ENCODE data around the gene COMT. TPM values are rescaled to one million over a fixed set of nuclear protein-coding genes. Genes with fewer than 3 reads are reported as not detected.

COMT gene
- total and polyA plus RNA-seq, 2 of the 4 experiments (the other 2 are of a cell fraction) = 202 to 347 TPM

GRCh38 chr22:19942157-19943081, 847 bp downstream of the COMT start:
- no peaks in the 10 kb centered on the region for H3K9me3 ChIP-seq (ENCODE audit: control insufficient read depth, insufficient read depth, low read length)
- H4K5ac ChIP-seq (ENCODE audit: low read depth, low read length) = peak overlapping the region; percentile 97
- H3K27ac ChIP-seq (ENCODE audit: insufficient read depth, low read length) = peak overlapping the region; percentile 99
- intact Hi-C loops (cut with micrococcal nuclease) = loop anchor here (5.0 kb wide), 1 partner anchor 50 kb away; no protein-coding TSS in a partner anchor
- peak overlapping the region; percentile 91 for H3K4me3 ChIP-seq (ENCODE audit: insufficient read depth, low read depth, low read length)
- H4K20me1 ChIP-seq (ENCODE audit: insufficient read depth, low read length) = peaks cover 2% of the 10 kb centered on the region; the same call in 1 of the 2 replicates
- peak overlapping the region; percentile 97 for H2AFZ ChIP-seq (replicated peaks; ENCODE audit: low read length, poor library complexity)
- dilution Hi-C loops (cut with HindIII; ENCODE audit: low sequenced_read_pairs, unreplicated experiment) = no loop called here
- peak overlapping the region; percentile 100 for H2AK9ac ChIP-seq (replicated peaks; ENCODE audit: low read depth, low read length, poor library complexity)
- peak overlapping the region; percentile 98 for H3K18ac ChIP-seq (ENCODE audit: low read depth, low read length)
- DNase-seq = peak; percentile 69
- ATAC-seq (ENCODE audit: low read depth) = peak; percentile 55
- BruUV-seq (replicated peaks) = no TSS peak
- ChIA-PET CTCF (interaction anchor here (0.9 kb wide), 1 partner anchor 212 kb away, joined by 4 read pairs; no protein-coding TSS in a partner anchor), POLR2A (ENCODE audit: unreplicated experiment) (no interaction called here)
- 0% methylated on average over 1 of the region's 8 CpGs; no CpG with 5 or more reads in 1 of the 2 experiments for WGBS, 2 experiments (ENCODE audit: extremely low coverage in 2 of 2, insufficient read length in 1 of 2)
- 0 out of 2 replicates have a peak, but pooled peaks cover 1% of the 10 kb centered on the region for H3K36me3 ChIP-seq (ENCODE audit: control insufficient read depth, insufficient read depth, low read length)
- peak overlapping the region; percentile 99 for H2BK5ac ChIP-seq (ENCODE audit: low read depth, low read length, poor library complexity, severe bottlenecking)
- peaks cover 11% of the 10 kb centered on the region for H3K9me1 ChIP-seq (ENCODE audit: insufficient read depth, low read length)
- in situ Hi-C loops (cut with MboI; ENCODE audit: low sequenced_read_pairs) = no loop called here
- peak overlapping the region; percentile 100 for H3K23ac ChIP-seq (ENCODE audit: low read depth, low read length)
- peak overlapping the region; percentile 97 for H4K91ac ChIP-seq (ENCODE audit: insufficient read depth, low read depth, low read length)
- peak overlapping the region; percentile 100 for H3K9ac ChIP-seq (ENCODE audit: low read depth, low read length)
- H2BK20ac ChIP-seq (ENCODE audit: low read depth, low read length) = peak overlapping the region; percentile 80
- H3K14ac ChIP-seq (replicated peaks; ENCODE audit: low read depth, low read length) = peak overlapping the region; percentile 100
- peak overlapping the region; percentile 96 to 98 for H4K8ac ChIP-seq (ENCODE audit: low read depth in 2 of 2, low read length in 2 of 2)
- peaks cover 29 to 67% of the 10 kb centered on the region in 2 experiments for H3K79me1 ChIP-seq (ENCODE audit: low read depth in 1 of 2, low read length in 2 of 2)
- TF ChIP-seq RFX5 (IDR thresholded peaks at IDR 0.05; ENCODE audit: low read depth, low read length) = peak; percentile 92
- no peak for TF ChIP-seq FOS (IDR thresholded peaks at IDR 0.05; ENCODE audit: low read depth, low read length)
- TF ChIP-seq CTCF (conservative IDR thresholded peaks at IDR 0.05; ENCODE audit: low read depth, low read length) = no peak
- no peak for TF ChIP-seq MAFK (IDR thresholded peaks at IDR 0.05; ENCODE audit: low read depth, low read length)
- H2BK120ac ChIP-seq (ENCODE audit: low read depth, low read length) = peak overlapping the region; percentile 92
- H2AK5ac ChIP-seq (ENCODE audit: low read depth, low read length) = peak overlapping the region; percentile 99
- H3K56ac ChIP-seq (ENCODE audit: extremely low read depth, insufficient read depth, low read length) = peak overlapping the region; percentile 99
- peak overlapping the region; percentile 93 for H3K4me2 ChIP-seq (ENCODE audit: low read depth, low read length)
- H3K4me1 ChIP-seq (ENCODE audit: control insufficient read depth, insufficient read depth, low read length) = peaks cover 25% of the 10 kb centered on the region
- peak overlapping the region; percentile 98; the same call in 2 of the 3 replicates for H2BK15ac ChIP-seq (ENCODE audit: low read depth, low read length)
- peak overlapping the region; percentile 100 for H3K4ac ChIP-seq (ENCODE audit: low read depth, low read length)
- no peaks in the 10 kb centered on the region for H3K27me3 ChIP-seq (ENCODE audit: control insufficient read depth, insufficient read depth, low read length)
